ENCODE data around the gene RPL23. TPM values are rescaled to one million over a fixed set of nuclear protein-coding genes. Genes with fewer than 3 reads are reported as not detected.

RPL23 gene
- total and polyA plus RNA-seq, 9 of the 15 experiments (the other 6 are each of a cell fraction or from before 2014, with no cell fraction given): 1,745 to 3,667 (median 3,096) TPM

DNA sequence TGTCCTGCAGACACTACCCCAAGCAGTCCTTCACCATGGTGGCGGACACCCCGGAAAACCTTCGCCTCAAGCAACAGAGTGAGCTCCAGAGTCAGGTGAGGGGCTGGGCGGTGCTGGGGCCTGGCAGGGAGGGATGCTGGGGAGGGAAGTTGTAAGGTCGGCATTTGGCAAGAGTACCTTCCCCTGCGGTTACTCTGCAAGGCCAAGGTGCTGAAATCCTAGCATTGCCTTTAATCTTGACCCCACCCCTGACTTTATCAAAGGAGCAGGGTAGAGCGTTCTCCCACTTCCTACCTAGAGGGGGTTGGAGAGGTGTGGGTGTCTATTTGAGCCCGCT, 36.9 kb upstream of the RPL23 start:
- Histone ChIP-seq H3K9me3 (replicated peaks; ENCODE audit: control insufficient read depth, insufficient read depth, low read depth, low read length) (no peaks in the 10 kb centered on the region), H3K79me2 (ENCODE audit: control insufficient read depth, insufficient read depth, low read length) (peaks cover 12% of the 10 kb centered on the region; the same call in 2 of the 3 replicates), H3K9ac (ENCODE audit: insufficient read depth in 1 of 2, low read depth in 2 of 2, low read length in 2 of 2) (peak overlapping the region in 1 of 2 experiments; percentile 77; a peak in 2 of 4 replicates), H2AFZ (ENCODE audit: low read depth, low read length) (no peak overlapping the region), H3K4me2 (ENCODE audit: insufficient read depth, low read length) (no peak overlapping the region), H3K9me1 (ENCODE audit: control insufficient read depth, insufficient read depth, low read length) (peaks cover 6% of the 10 kb centered on the region), H3K36me3 (ENCODE audit: control insufficient read depth, insufficient read depth, low read length) (peaks cover 86% of the 10 kb centered on the region; the same call in 2 of the 3 replicates), H4K20me1 (replicated peaks; ENCODE audit: control insufficient read depth, insufficient read depth, low read length) (peaks cover 30% of the 10 kb centered on the region), H3K4me1 (replicated peaks in 1 of 2; ENCODE audit: control insufficient read depth in 2 of 2, insufficient read depth in 2 of 2, low read length in 2 of 2) (peaks cover 20 to 30% of the 10 kb centered on the region in 2 experiments; a peak in 4 of 5 replicates), H3K27me3 (ENCODE audit: control insufficient read depth in 2 of 2, insufficient read depth in 2 of 2, low read length in 2 of 2) (no peaks in the 10 kb centered on the region), H3K4me3 (no peak overlapping the region), H3K27ac (ENCODE audit: extremely low read depth, low read depth, low read length) (no peak overlapping the region)
- WGBS (ENCODE audit: insufficient coverage, low coverage, missing lambda C conversion rate): 88% methylated on average over 7 of the region's 8 CpGs
- in situ Hi-C loops (cut with MboI) (no loop called here), intact Hi-C loops (cut with micrococcal nuclease) (no loop called here)
- DNase-seq (ENCODE audit: extremely low read depth in 1 of 4, low spot score in 3 of 4) (no peak), ATAC-seq (no peak), FAIRE-seq (no peak)
- CTCF ChIA-PET (ENCODE audit: low intra/inter-chr PET ratio): no interaction called here
- no TSS peak for BruUV-seq (replicated peaks)
- TF ChIP-seq ZNF589 (CRISPR knock-in tag; IDR thresholded peaks at IDR 0.05; ENCODE audit: low read depth) (no peak), POLR3G (IDR thresholded peaks at IDR 0.05; ENCODE audit: extremely low read depth, insufficient read length, insufficient replicate concordance) (no peak), CBX5 (IDR thresholded peaks at IDR 0.05; ENCODE audit: borderline replicate concordance, low read depth) (no peak), CC2D1A (IDR thresholded peaks at IDR 0.05) (no peak), ZNF184 (CRISPR knock-in tag; IDR thresholded peaks at IDR 0.05) (no peak), HNRNPK (IDR thresholded peaks at IDR 0.05; ENCODE audit: low read depth, low read length, poor library complexity, severe bottlenecking) (no peak), MCM2 (IDR thresholded peaks at IDR 0.05; ENCODE audit: low read depth) (no peak), MXI1 (IDR thresholded peaks at IDR 0.05; ENCODE audit: low read depth, low read length) (no peak), COPS2 (conservative IDR thresholded peaks at IDR 0.05) (no peak), TBP (optimal IDR thresholded peaks at IDR 0.05; ENCODE audit: low read depth, low read length) (no peak), PPARD (CRISPR knock-in tag; IDR thresholded peaks at IDR 0.05) (no peak), FIP1L1 (IDR thresholded peaks at IDR 0.05; ENCODE audit: low read depth, low read length, poor library complexity, severe bottlenecking) (no peak), ARHGAP35 (IDR thresholded peaks at IDR 0.05; ENCODE audit: partially characterized antibody) (no peak)
- TF ChIP-seq, protein P1, sequence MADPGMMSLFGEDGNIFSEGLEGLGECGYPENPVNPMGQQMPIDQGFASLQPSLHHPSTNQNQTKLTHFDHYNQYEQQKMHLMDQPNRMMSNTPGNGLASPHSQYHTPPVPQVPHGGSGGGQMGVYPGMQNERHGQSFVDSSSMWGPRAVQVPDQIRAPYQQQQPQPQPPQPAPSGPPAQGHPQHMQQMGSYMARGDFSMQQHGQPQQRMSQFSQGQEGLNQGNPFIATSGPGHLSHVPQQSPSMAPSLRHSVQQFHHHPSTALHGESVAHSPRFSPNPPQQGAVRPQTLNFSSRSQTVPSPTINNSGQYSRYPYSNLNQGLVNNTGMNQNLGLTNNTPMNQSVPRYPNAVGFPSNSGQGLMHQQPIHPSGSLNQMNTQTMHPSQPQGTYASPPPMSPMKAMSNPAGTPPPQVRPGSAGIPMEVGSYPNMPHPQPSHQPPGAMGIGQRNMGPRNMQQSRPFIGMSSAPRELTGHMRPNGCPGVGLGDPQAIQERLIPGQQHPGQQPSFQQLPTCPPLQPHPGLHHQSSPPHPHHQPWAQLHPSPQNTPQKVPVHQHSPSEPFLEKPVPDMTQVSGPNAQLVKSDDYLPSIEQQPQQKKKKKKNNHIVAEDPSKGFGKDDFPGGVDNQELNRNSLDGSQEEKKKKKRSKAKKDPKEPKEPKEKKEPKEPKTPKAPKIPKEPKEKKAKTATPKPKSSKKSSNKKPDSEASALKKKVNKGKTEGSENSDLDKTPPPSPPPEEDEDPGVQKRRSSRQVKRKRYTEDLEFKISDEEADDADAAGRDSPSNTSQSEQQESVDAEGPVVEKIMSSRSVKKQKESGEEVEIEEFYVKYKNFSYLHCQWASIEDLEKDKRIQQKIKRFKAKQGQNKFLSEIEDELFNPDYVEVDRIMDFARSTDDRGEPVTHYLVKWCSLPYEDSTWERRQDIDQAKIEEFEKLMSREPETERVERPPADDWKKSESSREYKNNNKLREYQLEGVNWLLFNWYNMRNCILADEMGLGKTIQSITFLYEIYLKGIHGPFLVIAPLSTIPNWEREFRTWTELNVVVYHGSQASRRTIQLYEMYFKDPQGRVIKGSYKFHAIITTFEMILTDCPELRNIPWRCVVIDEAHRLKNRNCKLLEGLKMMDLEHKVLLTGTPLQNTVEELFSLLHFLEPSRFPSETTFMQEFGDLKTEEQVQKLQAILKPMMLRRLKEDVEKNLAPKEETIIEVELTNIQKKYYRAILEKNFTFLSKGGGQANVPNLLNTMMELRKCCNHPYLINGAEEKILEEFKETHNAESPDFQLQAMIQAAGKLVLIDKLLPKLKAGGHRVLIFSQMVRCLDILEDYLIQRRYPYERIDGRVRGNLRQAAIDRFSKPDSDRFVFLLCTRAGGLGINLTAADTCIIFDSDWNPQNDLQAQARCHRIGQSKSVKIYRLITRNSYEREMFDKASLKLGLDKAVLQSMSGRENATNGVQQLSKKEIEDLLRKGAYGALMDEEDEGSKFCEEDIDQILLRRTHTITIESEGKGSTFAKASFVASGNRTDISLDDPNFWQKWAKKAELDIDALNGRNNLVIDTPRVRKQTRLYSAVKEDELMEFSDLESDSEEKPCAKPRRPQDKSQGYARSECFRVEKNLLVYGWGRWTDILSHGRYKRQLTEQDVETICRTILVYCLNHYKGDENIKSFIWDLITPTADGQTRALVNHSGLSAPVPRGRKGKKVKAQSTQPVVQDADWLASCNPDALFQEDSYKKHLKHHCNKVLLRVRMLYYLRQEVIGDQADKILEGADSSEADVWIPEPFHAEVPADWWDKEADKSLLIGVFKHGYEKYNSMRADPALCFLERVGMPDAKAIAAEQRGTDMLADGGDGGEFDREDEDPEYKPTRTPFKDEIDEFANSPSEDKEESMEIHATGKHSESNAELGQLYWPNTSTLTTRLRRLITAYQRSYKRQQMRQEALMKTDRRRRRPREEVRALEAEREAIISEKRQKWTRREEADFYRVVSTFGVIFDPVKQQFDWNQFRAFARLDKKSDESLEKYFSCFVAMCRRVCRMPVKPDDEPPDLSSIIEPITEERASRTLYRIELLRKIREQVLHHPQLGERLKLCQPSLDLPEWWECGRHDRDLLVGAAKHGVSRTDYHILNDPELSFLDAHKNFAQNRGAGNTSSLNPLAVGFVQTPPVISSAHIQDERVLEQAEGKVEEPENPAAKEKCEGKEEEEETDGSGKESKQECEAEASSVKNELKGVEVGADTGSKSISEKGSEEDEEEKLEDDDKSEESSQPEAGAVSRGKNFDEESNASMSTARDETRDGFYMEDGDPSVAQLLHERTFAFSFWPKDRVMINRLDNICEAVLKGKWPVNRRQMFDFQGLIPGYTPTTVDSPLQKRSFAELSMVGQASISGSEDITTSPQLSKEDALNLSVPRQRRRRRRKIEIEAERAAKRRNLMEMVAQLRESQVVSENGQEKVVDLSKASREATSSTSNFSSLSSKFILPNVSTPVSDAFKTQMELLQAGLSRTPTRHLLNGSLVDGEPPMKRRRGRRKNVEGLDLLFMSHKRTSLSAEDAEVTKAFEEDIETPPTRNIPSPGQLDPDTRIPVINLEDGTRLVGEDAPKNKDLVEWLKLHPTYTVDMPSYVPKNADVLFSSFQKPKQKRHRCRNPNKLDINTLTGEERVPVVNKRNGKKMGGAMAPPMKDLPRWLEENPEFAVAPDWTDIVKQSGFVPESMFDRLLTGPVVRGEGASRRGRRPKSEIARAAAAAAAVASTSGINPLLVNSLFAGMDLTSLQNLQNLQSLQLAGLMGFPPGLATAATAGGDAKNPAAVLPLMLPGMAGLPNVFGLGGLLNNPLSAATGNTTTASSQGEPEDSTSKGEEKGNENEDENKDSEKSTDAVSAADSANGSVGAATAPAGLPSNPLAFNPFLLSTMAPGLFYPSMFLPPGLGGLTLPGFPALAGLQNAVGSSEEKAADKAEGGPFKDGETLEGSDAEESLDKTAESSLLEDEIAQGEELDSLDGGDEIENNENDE (IDR thresholded peaks at IDR 0.05; ENCODE audit: low read depth, low read length): no peak
- POLR2A ChIA-PET: no interaction called here
